ENCODE data around the gene RAB40AL. TPM values are rescaled to one million over a fixed set of nuclear protein-coding genes. Genes with fewer than 3 reads are reported as not detected.
"Not testable (repeated sequence)": the region's sequence is repeated elsewhere in the genome, so short reads cannot be mapped to it uniquely, and the experiment has no call there.

The RAB40AL gene
- total RNA-seq, 1 experiment from 2014 or later: 0.97 TPM

DNA sequence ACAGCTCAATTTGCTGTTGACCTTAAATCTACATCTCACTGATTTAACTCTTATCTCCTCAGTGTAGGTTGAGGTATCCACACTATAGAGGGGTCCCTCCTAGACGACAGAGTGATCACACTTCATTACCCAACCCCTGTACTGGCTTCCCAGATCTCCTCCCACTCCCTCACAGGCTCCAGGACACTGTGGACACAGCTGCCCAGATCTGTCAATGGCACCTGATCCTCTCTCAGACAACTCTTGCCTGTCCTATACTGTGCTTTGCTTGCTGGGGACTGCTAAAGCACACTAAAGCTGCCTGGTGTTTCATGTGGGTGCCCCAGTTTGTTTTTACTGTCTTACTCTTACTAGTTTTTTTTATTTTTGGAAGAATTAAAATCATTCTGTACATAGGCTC, 27.9 kb downstream of the RAB40AL start:
- TF ChIP-seq, protein P1, sequence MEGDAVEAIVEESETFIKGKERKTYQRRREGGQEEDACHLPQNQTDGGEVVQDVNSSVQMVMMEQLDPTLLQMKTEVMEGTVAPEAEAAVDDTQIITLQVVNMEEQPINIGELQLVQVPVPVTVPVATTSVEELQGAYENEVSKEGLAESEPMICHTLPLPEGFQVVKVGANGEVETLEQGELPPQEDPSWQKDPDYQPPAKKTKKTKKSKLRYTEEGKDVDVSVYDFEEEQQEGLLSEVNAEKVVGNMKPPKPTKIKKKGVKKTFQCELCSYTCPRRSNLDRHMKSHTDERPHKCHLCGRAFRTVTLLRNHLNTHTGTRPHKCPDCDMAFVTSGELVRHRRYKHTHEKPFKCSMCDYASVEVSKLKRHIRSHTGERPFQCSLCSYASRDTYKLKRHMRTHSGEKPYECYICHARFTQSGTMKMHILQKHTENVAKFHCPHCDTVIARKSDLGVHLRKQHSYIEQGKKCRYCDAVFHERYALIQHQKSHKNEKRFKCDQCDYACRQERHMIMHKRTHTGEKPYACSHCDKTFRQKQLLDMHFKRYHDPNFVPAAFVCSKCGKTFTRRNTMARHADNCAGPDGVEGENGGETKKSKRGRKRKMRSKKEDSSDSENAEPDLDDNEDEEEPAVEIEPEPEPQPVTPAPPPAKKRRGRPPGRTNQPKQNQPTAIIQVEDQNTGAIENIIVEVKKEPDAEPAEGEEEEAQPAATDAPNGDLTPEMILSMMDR (conservative IDR thresholded peaks at IDR 0.05; ENCODE audit: low read depth, low read length): no peak
- TF ChIP-seq EZH2 (IDR thresholded peaks at IDR 0.05; ENCODE audit: borderline replicate concordance, low read depth, low read length, poor library complexity, severe bottlenecking): no peak
- H3K4me1 ChIP-seq (ENCODE audit: insufficient read depth, low read length, poor library complexity, severe bottlenecking): no peaks in the 10 kb centered on the region
- POLR2A ChIA-PET (ENCODE audit: low non-redundant PET): no interaction called here
- no peaks in the 10 kb centered on the region for H3K27me3 ChIP-seq (replicated peaks; ENCODE audit: insufficient read depth, low read depth, low read length, poor library complexity)
- H3K4me3 ChIP-seq (ENCODE audit: low read depth, low read length, poor library complexity, severe bottlenecking): no peak overlapping the region
- CTCF ChIA-PET: no interaction called here
- H3K27ac ChIP-seq (ENCODE audit: low read depth, low read length, poor library complexity, severe bottlenecking): no peak overlapping the region
- no peak for DNase-seq (ENCODE audit: low spot score)
- intact Hi-C loops (cut with micrococcal nuclease; ENCODE audit: unreplicated experiment): no loop called here
- no peaks in the 10 kb centered on the region for H3K9me3 ChIP-seq (ENCODE audit: low read depth, low read length, poor library complexity, severe bottlenecking)
- no TSS peak for BruUV-seq (replicated peaks)
- no peaks in the 10 kb centered on the region for H3K36me3 ChIP-seq (ENCODE audit: insufficient read depth, low read length, poor library complexity, severe bottlenecking)

DNA sequence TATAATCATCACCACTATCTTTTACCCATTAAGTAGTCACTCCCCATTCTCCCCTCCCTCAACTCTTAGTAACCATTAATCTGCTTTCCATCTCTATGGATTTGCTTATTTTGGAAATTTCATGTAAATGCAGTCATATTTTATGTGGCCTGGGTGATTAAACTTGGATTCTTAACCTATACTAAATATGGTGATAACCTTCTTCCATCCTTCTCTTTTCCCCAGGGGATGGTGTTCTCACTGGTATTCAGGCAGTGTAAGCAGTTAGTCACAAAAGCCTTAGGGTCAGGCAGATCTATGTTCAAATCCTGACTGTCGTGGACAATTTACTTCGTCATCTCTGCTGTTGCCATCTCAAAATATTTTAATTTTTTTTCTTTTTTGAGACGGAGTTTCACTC, 29.6 kb downstream of the RAB40AL start:
- Histone ChIP-seq H3K36me3 (ENCODE audit: insufficient read depth, low read length, poor library complexity, severe bottlenecking) (no peaks in the 10 kb centered on the region), H3K27ac (ENCODE audit: low read depth, low read length, poor library complexity, severe bottlenecking) (no peak overlapping the region), H3K9me3 (ENCODE audit: low read depth, low read length, poor library complexity, severe bottlenecking) (peaks cover 9% of the 10 kb centered on the region), H3K4me1 (ENCODE audit: insufficient read depth, low read length, poor library complexity, severe bottlenecking) (no peaks in the 10 kb centered on the region), H3K4me3 (ENCODE audit: low read depth, low read length, poor library complexity, severe bottlenecking) (no peak overlapping the region), H3K27me3 (replicated peaks; ENCODE audit: insufficient read depth, low read depth, low read length, poor library complexity) (no peaks in the 10 kb centered on the region)
- no TSS peak for BruUV-seq (replicated peaks)
- CTCF ChIA-PET: no interaction called here
- TF ChIP-seq, protein P1 (conservative IDR thresholded peaks at IDR 0.05; ENCODE audit: low read depth, low read length): no peak
- TF ChIP-seq EZH2 (IDR thresholded peaks at IDR 0.05; ENCODE audit: borderline replicate concordance, low read depth, low read length, poor library complexity, severe bottlenecking): no peak
- POLR2A ChIA-PET (ENCODE audit: low non-redundant PET): no interaction called here
- DNase-seq (ENCODE audit: low spot score): no peak
- intact Hi-C loops (cut with micrococcal nuclease; ENCODE audit: unreplicated experiment): no loop called here

DNA sequence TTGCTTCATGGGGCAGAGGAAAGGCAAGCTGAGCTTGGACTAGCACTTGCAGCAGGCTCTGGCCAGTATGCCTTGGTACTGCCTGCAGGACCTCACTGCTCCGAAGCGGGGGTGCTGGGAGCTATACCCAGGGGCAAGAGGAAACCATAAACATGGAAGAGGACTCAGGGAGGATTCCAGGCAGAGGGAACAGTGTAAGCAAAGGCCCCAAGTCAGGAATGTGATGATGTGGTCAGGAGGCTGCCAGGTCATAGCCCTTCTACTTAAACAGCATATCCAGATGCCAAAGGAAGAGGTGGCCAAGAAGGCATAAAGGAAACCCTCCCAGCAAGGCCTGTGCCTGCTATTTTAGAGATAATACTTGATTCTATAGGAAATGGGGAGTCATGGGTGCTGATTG, 31.1 kb downstream of the RAB40AL start:
- no peaks in the 10 kb centered on the region for H3K27me3 ChIP-seq (replicated peaks; ENCODE audit: insufficient read depth, low read depth, low read length, poor library complexity)
- peaks cover 13% of the 10 kb centered on the region for H3K9me3 ChIP-seq (ENCODE audit: low read depth, low read length, poor library complexity, severe bottlenecking)
- H3K27ac ChIP-seq (ENCODE audit: low read depth, low read length, poor library complexity, severe bottlenecking): no peak overlapping the region
- ChIA-PET CTCF (no interaction called here), POLR2A (ENCODE audit: low non-redundant PET) (no interaction called here)
- intact Hi-C loops (cut with micrococcal nuclease; ENCODE audit: unreplicated experiment): no loop called here
- H3K4me1 ChIP-seq (ENCODE audit: insufficient read depth, low read length, poor library complexity, severe bottlenecking): no peaks in the 10 kb centered on the region
- TF ChIP-seq EZH2 (IDR thresholded peaks at IDR 0.05; ENCODE audit: borderline replicate concordance, low read depth, low read length, poor library complexity, severe bottlenecking): no peak
- TF ChIP-seq, protein P1 (conservative IDR thresholded peaks at IDR 0.05; ENCODE audit: low read depth, low read length): no peak
- no peak overlapping the region for H3K4me3 ChIP-seq (ENCODE audit: low read depth, low read length, poor library complexity, severe bottlenecking)
- BruUV-seq (replicated peaks): no TSS peak
- DNase-seq (ENCODE audit: low spot score): no peak
- H3K36me3 ChIP-seq (ENCODE audit: insufficient read depth, low read length, poor library complexity, severe bottlenecking): no peaks in the 10 kb centered on the region

DNA sequence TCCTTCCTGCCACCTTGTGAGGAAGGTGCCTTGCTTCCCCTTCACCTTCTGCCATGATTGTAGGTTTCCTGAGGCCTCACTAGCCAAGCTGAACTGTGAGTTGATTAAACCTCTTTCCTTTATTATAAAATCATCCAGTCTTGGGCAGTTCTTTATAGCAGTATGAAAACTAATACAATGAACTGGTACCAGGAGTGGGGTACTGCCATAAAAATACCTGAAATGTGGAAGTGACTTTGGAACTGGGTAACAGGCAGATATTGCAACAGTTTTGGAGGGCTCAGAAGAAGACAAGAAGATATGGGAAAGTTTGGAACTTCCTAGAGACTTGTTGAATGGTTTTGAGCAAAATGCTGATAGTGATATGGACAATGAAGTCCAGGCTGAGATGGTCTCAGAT, 34.5 kb downstream of the RAB40AL start:
- H3K4me3 ChIP-seq (ENCODE audit: low read depth, low read length, poor library complexity, severe bottlenecking); H3K4me1 ChIP-seq (ENCODE audit: insufficient read depth, low read length, poor library complexity, severe bottlenecking); DNase-seq (ENCODE audit: low spot score); H3K27ac ChIP-seq (ENCODE audit: low read depth, low read length, poor library complexity, severe bottlenecking); intact Hi-C loops (cut with micrococcal nuclease; ENCODE audit: unreplicated experiment); POLR2A ChIA-PET (ENCODE audit: low non-redundant PET); H3K36me3 ChIP-seq (ENCODE audit: insufficient read depth, low read length, poor library complexity, severe bottlenecking); CTCF ChIA-PET; H3K27me3 ChIP-seq (replicated peaks; ENCODE audit: insufficient read depth, low read depth, low read length, poor library complexity); BruUV-seq (replicated peaks): not testable (repeated sequence)
- H3K9me3 ChIP-seq (ENCODE audit: low read depth, low read length, poor library complexity, severe bottlenecking): peaks cover 13% of the 10 kb centered on the region

Measured in A673 (cell line).